ENCODE data around the gene CNPY1.

DNA sequence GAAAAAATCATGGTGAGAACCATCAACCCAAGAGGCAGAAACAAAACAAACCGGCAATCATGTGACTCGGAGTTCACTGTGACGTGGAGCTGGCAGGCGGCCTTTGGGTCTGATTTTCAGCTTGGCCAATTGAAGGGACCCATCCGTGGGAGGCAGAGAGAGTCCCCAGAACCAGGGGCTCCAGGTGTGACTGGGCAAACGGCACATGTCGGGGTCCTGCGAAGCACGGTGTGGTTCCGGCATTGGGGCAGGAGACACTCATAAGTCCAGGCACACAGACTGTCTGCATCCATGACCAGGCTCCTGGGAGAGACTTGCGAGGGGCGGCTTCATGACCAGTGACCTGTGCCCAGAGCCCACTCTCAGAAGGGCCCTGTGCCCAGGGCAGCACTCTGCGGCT lies 12.6 kb upstream of the CNPY1 start:
- TF ChIP-seq CTCF (IDR thresholded peaks at IDR 0.05; ENCODE audit: poor library complexity, severe bottlenecking) (no peak), EZH2 (IDR thresholded peaks at IDR 0.05; ENCODE audit: borderline replicate concordance, insufficient read depth, low read length, poor library complexity, severe bottlenecking) (no peak)
